GM12891 (cell line): ENCODE results near the gene GRIK2.

Experiments used
- PAX5 ChIP-seq: IDR thresholded peaks from 2 replicates; pipeline ENCODE4 v1.6.1; 2011; ENCODE audit warnings: low read length, moderate library complexity, mild to moderate bottlenecking; ENCODE audit not compliant: insufficient read depth, severe bottlenecking
- POLR2A ChIP-seq: IDR thresholded peaks from 2 replicates; pipeline ENCODE4 v1.6.1; 2011; ENCODE audit warnings: low read depth, low read length, control low read depth
- POLR2AphosphoS5 ChIP-seq: IDR thresholded peaks from 2 replicates; pipeline ENCODE4 v1.6.1; 2011; ENCODE audit warnings: low read depth, low read length, control low read depth
- POU2F2 ChIP-seq: IDR thresholded peaks from 2 replicates; pipeline ENCODE4 v1.6.1; 2011; ENCODE audit warnings: low read depth, mild to moderate bottlenecking, control low read depth, low read length, moderate library complexity
- SPI1 ChIP-seq: IDR thresholded peaks from 2 replicates; pipeline ENCODE4 v1.6.1; 2011; ENCODE audit warnings: low read depth, low read length, control low read depth
- TAF1 ChIP-seq: IDR thresholded peaks from 2 replicates; pipeline ENCODE4 v1.6.1; 2011; ENCODE audit warnings: low read depth, low read length, control low read depth

GRCh38 chr6:101770116-101770515 is 376.6 kb downstream of the GRIK2 start:
- TF ChIP-seq POLR2A (no peak), POLR2AphosphoS5 (no peak), SPI1 (no peak), TAF1 (no peak), PAX5 (no peak), POU2F2 (no peak)
